GM23338 (cell line): ENCODE data around the gene KCNAB1. TPM values are rescaled to one million over a fixed set of nuclear protein-coding genes. Genes with fewer than 3 reads are reported as not detected.

Experiments used
- ATAC-seq: fragments of 200-7000 bp; cut with Tn5 transposase; 3 replicates; pipeline ENCODE4 v1.9.1; 2020
- DNase-seq: peaks from one replicate; pipeline ENCODE4 v3.0.0-alpha.2; 2015; ENCODE audit warnings: low spot score
- H2AFZ ChIP-seq: fragments of 200-600 bp; sonication (generic); 2 replicates; pipeline ENCODE4 v1.8.0; 2016; ENCODE audit warnings: antibody characterized with exemption, mild to moderate bottlenecking, moderate library complexity
- H3F3A ChIP-seq: fragments of 200-600 bp; sonication (generic); replicated peaks from 2 replicates; pipeline ENCODE4 v1.8.0; 2017; ENCODE audit warnings: antibody characterized with exemption, mixed run types, low read depth
- H3K27ac ChIP-seq: fragments of 200-600 bp; sonication (generic); 2 replicates; pipeline ENCODE4 v1.6.1; 2016; ENCODE audit warnings: low read depth
- H3K27me3 ChIP-seq: fragments of 200-600 bp; sonication (generic); 2 replicates; pipeline ENCODE4 v1.8.0; 2016; ENCODE audit warnings: mild to moderate bottlenecking, mixed run types, moderate library complexity; ENCODE audit not compliant: insufficient read depth
- H3K36me3 ChIP-seq: fragments of 200-600 bp; sonication (generic); 2 replicates; pipeline ENCODE4 v1.8.0; 2016; ENCODE audit warnings: mild to moderate bottlenecking; ENCODE audit not compliant: insufficient read depth
- H3K4me1 ChIP-seq: fragments of 200-600 bp; sonication (generic); 2 replicates; pipeline ENCODE4 v1.8.0; 2016; ENCODE audit warnings: mild to moderate bottlenecking, moderate library complexity; ENCODE audit not compliant: insufficient read depth
- H3K4me2 ChIP-seq: fragments of 200-600 bp; sonication (generic); 2 replicates; pipeline ENCODE4 v1.7.1; 2017; ENCODE audit warnings: mixed run types
- H3K4me3 ChIP-seq: fragments of 200-600 bp; sonication (generic); 2 replicates; pipeline ENCODE4 v1.6.1; 2016; ENCODE audit warnings: mixed run types
- H3K79me2 ChIP-seq: fragments of 200-600 bp; sonication (generic); replicated peaks from 2 replicates; pipeline ENCODE4 v1.8.0; 2017; ENCODE audit warnings: mild to moderate bottlenecking; ENCODE audit not compliant: insufficient read depth
- H3K9me2 ChIP-seq: fragments of 200-600 bp; sonication (generic); 2 replicates; pipeline ENCODE4 v1.8.0; 2017; ENCODE audit not compliant: insufficient read depth
- H4K20me1 ChIP-seq: fragments of 200-600 bp; sonication (generic); replicated peaks from 2 replicates; pipeline ENCODE4 v1.8.0; 2017; ENCODE audit warnings: mild to moderate bottlenecking; ENCODE audit not compliant: insufficient read depth
- H3K27ac Mint-ChIP-seq: 2 replicates; pipeline ENCODE4 v1.8.0; 2020; ENCODE audit warnings: inconsistent platforms, mild to moderate bottlenecking, moderate library complexity, mixed read lengths
- H3K27me3 Mint-ChIP-seq: 3 replicates; pipeline ENCODE4 v1.8.0; 2022; ENCODE audit warnings: low read depth, mild to moderate bottlenecking, moderate library complexity, mixed read lengths, inconsistent platforms; ENCODE audit not compliant: insufficient read depth, poor library complexity
- H3K36me3 Mint-ChIP-seq: 3 replicates; pipeline ENCODE4 v1.8.0; 2021; ENCODE audit warnings: low read depth, mild to moderate bottlenecking, inconsistent platforms, moderate library complexity, mixed read lengths
- H3K4me1 Mint-ChIP-seq: 3 replicates; pipeline ENCODE4 v1.8.0; 2020; ENCODE audit warnings: mild to moderate bottlenecking, inconsistent platforms, mixed read lengths
- H3K4me3 Mint-ChIP-seq: 3 replicates; pipeline ENCODE4 v1.8.0; 2021; ENCODE audit warnings: moderate library complexity, mild to moderate bottlenecking, inconsistent platforms, mixed read lengths
- H3K9me3 Mint-ChIP-seq: 3 replicates; pipeline ENCODE4 v1.8.0; 2020; ENCODE audit warnings: moderate library complexity, mild to moderate bottlenecking, inconsistent platforms, mixed read lengths
- CREB1 ChIP-seq: fragments of 250-450 bp; sonication (Bioruptor Pico); IDR thresholded peaks from 2 replicates; pipeline ENCODE4 v1.5.0; 2020; ENCODE audit warnings: low read depth, mild to moderate bottlenecking, moderate library complexity
- EZH2 ChIP-seq: fragments of 200-600 bp; sonication (generic); IDR thresholded peaks from one replicate; pipeline ENCODE4 v1.8.0; 2017; ENCODE audit warnings: antibody characterized with exemption, mild to moderate bottlenecking, low read depth; ENCODE audit not compliant: unreplicated experiment
- EZH2phosphoT487 ChIP-seq: fragments of 200-600 bp; sonication (generic); IDR thresholded peaks from one replicate; pipeline ENCODE4 v1.8.1; 2018; ENCODE audit warnings: antibody characterized with exemption; ENCODE audit not compliant: unreplicated experiment
- JUNB ChIP-seq: IDR thresholded peaks from one replicate; pipeline ENCODE4 v1.6.1; 2016; ENCODE audit warnings: antibody characterized with exemption; ENCODE audit not compliant: unreplicated experiment
- NANOG ChIP-seq: IDR thresholded peaks from 2 replicates; pipeline ENCODE4 v1.6.1; 2016; ENCODE audit warnings: antibody characterized with exemption, borderline replicate concordance
- POLR2AphosphoS5 ChIP-seq: IDR thresholded peaks from 2 replicates; pipeline ENCODE4 v1.6.1; 2016; ENCODE audit warnings: antibody characterized with exemption, low read depth
- STAT1 ChIP-seq: IDR thresholded peaks from one replicate; pipeline ENCODE4 v1.6.1; 2016; ENCODE audit warnings: antibody characterized with exemption; ENCODE audit not compliant: unreplicated experiment
- ZNF114 ChIP-seq: fragments of 250-450 bp; sonication (Bioruptor Pico); IDR thresholded peaks from 2 replicates; pipeline ENCODE4 v1.5.0; 2020; ENCODE audit warnings: mild to moderate bottlenecking, moderate library complexity
- ZNF331 ChIP-seq: fragments of 250-450 bp; sonication (Bioruptor Pico); IDR thresholded peaks from 2 replicates; pipeline ENCODE4 v1.5.0; 2020; ENCODE audit warnings: low read depth, mild to moderate bottlenecking, moderate library complexity
- polyA plus RNA-seq: library from polyadenylated mRNA; unstranded; fragments of >200 nt; fragmentation: Nextera tagmentation; extraction: Ambion mirVana; gene quantifications from 2 replicates; pipeline ENCODE4 v1.2.1, GENCODE V29; 2016
- total RNA-seq: library from RNA; depleted of rRNA; stranded (reverse); fragments of >200 nt; shearing (Covaris generic); gene quantifications from 2 replicates; pipeline ENCODE4 v1.2.3, GENCODE V29; 2014
- TF ChIP-seq, protein P1 (sequence below): IDR thresholded peaks from 2 replicates; pipeline ENCODE4 v1.6.1; 2016; ENCODE audit warnings: antibody characterized with exemption
- TF ChIP-seq, protein P2 (sequence below): fragments of 250-450 bp; sonication (Bioruptor Pico); IDR thresholded peaks from 2 replicates; pipeline ENCODE4 v1.5.0; 2020; ENCODE audit warnings: mild to moderate bottlenecking, moderate library complexity
- TF ChIP-seq, protein P3 (sequence below): IDR thresholded peaks from one replicate; pipeline ENCODE4 v1.6.1; 2018; ENCODE audit warnings: antibody characterized with exemption; ENCODE audit not compliant: unreplicated experiment

The KCNAB1 gene
- total and polyA plus RNA-seq, 2 experiments from 2014 or later: 0.69 to 2.6 TPM

DNA sequence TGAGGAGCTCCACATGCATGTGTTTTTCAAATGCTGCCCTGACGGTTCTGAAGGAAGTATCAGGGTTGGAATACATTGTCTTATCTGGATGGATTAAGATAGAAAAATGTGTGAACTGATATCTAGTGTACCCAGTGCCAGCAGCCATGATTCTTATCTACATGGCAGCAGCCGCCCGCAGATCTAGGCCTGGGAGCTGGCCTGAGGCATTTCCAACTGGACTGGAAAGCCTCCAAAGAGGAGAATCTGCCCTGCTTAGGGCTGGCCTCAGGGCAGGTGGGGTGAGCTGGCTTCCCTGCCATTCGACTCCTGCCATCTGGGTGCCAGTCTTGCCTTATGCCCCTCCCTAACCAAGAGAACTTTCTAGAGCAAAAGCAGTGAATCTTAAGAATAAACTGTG is 308.7 kb downstream of the KCNAB1 start (continued):
- no peak for TF ChIP-seq ZNF114 (CRISPR knock-in tag)

DNA sequence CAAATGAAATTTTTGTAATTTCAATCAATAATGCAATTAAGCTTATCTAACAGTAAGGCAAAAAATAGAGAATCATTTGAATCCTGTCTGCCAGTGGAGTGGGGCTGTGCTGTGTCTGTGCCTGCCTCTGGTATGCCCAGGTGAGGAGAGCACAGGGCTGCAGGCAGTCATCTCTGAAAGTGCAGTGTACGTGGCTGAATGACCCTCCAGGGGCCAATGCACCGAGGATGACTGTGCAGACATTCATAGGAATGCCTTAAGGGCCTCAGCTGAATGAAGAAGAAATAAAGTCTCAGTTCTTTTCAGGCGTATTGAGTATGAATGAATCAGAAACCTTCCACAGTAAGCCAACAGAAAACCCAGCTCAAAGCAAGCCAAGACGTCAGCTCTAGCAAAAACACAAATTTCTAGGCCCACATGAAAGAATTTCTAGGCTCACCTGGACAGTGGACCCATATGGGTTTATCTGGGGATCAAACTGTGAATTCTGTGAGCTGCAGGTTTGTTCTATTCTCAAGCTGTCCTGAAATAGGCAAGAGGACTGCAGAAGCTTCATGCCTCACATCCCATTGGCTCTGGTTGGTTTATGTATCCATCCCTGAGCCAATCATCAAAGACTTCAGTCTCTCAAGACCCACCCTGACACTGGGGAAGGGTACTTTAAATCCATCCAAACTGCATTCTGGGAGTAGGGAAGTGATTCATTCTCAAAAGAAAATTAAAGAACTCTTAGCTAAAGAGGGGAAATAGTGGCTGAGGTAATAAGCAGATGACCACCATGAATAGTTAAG is 311.2 kb downstream of the KCNAB1 start:
- H3K4me2 ChIP-seq: no peak overlapping the region
- H3K27ac ChIP-seq: no peak overlapping the region
- no peak for DNase-seq
- H2AFZ ChIP-seq: peak overlapping the region; percentile 77; the same call in 1 of the 2 replicates
- H3F3A ChIP-seq: no peaks in the 10 kb centered on the region
- H3K27me3 Mint-ChIP-seq: peaks cover 3% of the 10 kb centered on the region
- no peak overlapping the region for H3K4me3 ChIP-seq
- H3K9me2 ChIP-seq: no peaks in the 10 kb centered on the region; the same call in 1 of the 2 replicates
- no peaks in the 10 kb centered on the region for H3K36me3 ChIP-seq
- H4K20me1 ChIP-seq: no peaks in the 10 kb centered on the region; the same call in 1 of the 2 replicates
- H3K4me3 Mint-ChIP-seq: no peak overlapping the region
- H3K36me3 Mint-ChIP-seq: no peaks in the 10 kb centered on the region
- H3K27me3 ChIP-seq: no peaks in the 10 kb centered on the region
- H3K4me1 Mint-ChIP-seq: no peaks in the 10 kb centered on the region
- no peaks in the 10 kb centered on the region for H3K9me3 Mint-ChIP-seq
- no peaks in the 10 kb centered on the region for H3K4me1 ChIP-seq
- no peak for ATAC-seq
- no peak overlapping the region for H3K27ac Mint-ChIP-seq
- H3K79me2 ChIP-seq: no peaks in the 10 kb centered on the region
- TF ChIP-seq, protein P1, sequence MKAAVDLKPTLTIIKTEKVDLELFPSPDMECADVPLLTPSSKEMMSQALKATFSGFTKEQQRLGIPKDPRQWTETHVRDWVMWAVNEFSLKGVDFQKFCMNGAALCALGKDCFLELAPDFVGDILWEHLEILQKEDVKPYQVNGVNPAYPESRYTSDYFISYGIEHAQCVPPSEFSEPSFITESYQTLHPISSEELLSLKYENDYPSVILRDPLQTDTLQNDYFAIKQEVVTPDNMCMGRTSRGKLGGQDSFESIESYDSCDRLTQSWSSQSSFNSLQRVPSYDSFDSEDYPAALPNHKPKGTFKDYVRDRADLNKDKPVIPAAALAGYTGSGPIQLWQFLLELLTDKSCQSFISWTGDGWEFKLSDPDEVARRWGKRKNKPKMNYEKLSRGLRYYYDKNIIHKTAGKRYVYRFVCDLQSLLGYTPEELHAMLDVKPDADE: no peak
- TF ChIP-seq JUNB (no peak), POLR2AphosphoS5 (no peak), ZNF331 (CRISPR knock-in tag) (no peak), EZH2phosphoT487 (no peak), STAT1 (no peak), ZNF114 (CRISPR knock-in tag) (no peak), EZH2 (no peak), CREB1 (CRISPR knock-in tag) (no peak), NANOG (no peak)
- TF ChIP-seq, protein P2, sequence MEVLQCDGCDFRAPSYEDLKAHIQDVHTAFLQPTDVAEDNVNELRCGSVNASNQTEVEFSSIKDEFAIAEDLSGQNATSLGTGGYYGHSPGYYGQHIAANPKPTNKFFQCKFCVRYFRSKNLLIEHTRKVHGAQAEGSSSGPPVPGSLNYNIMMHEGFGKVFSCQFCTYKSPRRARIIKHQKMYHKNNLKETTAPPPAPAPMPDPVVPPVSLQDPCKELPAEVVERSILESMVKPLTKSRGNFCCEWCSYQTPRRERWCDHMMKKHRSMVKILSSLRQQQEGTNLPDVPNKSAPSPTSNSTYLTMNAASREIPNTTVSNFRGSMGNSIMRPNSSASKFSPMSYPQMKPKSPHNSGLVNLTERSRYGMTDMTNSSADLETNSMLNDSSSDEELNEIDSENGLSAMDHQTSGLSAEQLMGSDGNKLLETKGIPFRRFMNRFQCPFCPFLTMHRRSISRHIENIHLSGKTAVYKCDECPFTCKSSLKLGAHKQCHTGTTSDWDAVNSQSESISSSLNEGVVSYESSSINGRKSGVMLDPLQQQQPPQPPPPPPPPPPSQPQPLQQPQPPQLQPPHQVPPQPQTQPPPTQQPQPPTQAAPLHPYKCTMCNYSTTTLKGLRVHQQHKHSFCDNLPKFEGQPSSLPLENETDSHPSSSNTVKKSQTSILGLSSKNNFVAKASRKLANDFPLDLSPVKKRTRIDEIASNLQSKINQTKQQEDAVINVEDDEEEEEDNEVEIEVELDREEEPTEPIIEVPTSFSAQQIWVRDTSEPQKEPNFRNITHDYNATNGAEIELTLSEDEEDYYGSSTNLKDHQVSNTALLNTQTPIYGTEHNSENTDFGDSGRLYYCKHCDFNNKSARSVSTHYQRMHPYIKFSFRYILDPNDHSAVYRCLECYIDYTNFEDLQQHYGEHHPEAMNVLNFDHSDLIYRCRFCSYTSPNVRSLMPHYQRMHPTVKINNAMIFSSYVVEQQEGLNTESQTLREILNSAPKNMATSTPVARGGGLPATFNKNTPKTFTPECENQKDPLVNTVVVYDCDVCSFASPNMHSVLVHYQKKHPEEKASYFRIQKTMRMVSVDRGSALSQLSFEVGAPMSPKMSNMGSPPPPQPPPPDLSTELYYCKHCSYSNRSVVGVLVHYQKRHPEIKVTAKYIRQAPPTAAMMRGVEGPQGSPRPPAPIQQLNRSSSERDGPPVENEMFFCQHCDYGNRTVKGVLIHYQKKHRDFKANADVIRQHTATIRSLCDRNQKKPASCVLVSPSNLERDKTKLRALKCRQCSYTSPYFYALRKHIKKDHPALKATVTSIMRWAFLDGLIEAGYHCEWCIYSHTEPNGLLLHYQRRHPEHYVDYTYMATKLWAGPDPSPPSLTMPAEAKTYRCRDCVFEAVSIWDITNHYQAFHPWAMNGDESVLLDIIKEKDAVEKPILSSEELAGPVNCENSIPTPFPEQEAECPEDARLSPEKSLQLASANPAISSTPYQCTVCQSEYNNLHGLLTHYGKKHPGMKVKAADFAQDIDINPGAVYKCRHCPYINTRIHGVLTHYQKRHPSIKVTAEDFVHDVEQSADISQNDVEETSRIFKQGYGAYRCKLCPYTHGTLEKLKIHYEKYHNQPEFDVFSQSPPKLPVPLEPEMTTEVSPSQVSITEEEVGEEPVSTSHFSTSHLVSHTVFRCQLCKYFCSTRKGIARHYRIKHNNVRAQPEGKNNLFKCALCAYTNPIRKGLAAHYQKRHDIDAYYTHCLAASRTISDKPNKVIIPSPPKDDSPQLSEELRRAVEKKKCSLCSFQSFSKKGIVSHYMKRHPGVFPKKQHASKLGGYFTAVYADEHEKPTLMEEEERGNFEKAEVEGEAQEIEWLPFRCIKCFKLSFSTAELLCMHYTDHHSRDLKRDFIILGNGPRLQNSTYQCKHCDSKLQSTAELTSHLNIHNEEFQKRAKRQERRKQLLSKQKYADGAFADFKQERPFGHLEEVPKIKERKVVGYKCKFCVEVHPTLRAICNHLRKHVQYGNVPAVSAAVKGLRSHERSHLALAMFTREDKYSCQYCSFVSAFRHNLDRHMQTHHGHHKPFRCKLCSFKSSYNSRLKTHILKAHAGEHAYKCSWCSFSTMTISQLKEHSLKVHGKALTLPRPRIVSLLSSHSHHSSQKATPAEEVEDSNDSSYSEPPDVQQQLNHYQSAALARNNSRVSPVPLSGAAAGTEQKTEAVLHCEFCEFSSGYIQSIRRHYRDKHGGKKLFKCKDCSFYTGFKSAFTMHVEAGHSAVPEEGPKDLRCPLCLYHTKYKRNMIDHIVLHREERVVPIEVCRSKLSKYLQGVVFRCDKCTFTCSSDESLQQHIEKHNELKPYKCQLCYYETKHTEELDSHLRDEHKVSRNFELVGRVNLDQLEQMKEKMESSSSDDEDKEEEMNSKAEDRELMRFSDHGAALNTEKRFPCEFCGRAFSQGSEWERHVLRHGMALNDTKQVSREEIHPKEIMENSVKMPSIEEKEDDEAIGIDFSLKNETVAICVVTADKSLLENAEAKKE (CRISPR knock-in tag): no peak
- TF ChIP-seq, protein P3, sequence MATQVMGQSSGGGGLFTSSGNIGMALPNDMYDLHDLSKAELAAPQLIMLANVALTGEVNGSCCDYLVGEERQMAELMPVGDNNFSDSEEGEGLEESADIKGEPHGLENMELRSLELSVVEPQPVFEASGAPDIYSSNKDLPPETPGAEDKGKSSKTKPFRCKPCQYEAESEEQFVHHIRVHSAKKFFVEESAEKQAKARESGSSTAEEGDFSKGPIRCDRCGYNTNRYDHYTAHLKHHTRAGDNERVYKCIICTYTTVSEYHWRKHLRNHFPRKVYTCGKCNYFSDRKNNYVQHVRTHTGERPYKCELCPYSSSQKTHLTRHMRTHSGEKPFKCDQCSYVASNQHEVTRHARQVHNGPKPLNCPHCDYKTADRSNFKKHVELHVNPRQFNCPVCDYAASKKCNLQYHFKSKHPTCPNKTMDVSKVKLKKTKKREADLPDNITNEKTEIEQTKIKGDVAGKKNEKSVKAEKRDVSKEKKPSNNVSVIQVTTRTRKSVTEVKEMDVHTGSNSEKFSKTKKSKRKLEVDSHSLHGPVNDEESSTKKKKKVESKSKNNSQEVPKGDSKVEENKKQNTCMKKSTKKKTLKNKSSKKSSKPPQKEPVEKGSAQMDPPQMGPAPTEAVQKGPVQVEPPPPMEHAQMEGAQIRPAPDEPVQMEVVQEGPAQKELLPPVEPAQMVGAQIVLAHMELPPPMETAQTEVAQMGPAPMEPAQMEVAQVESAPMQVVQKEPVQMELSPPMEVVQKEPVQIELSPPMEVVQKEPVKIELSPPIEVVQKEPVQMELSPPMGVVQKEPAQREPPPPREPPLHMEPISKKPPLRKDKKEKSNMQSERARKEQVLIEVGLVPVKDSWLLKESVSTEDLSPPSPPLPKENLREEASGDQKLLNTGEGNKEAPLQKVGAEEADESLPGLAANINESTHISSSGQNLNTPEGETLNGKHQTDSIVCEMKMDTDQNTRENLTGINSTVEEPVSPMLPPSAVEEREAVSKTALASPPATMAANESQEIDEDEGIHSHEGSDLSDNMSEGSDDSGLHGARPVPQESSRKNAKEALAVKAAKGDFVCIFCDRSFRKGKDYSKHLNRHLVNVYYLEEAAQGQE: no peak
